Fibroblast of peridontal ligament (primary cell): ENCODE measurements around the gene HMX3.

Source experiments
- DNase-seq: peaks from one replicate; pipeline ENCODE4 v3.0.0-alpha.2; 2010; ENCODE audit errors: extremely low read depth

The HMX3 gene

GRCh38 chr10:123134343-123134914 is 1.3 kb upstream of the HMX3 start:
- no peak for DNase-seq

- DNase-seq, result no peak
These were observed 805 bp upstream of the HMX3 start for GRCh38 chr10:123134915-123135414.

- no peak for DNase-seq
These were observed 543 bp downstream of the HMX3 start for GRCh38 chr10:123136221-123136805.

- no peak for DNase-seq
These were observed 1.3 kb downstream of the HMX3 start for GRCh38 chr10:123136806-123137642.

- no peak for DNase-seq
These were observed 3.4 kb downstream of the HMX3 start for GRCh38 chr10:123139165-123139520.

- DNase-seq, result no peak
These were observed 3.9 kb downstream of the HMX3 start for GRCh38 chr10:123139521-123140163.

- no peak for DNase-seq
These were observed 4.6 kb downstream of the HMX3 start for GRCh38 chr10:123140164-123140982.

GRCh38 chr10:123140983-123141390 is 5.2 kb downstream of the HMX3 start:
- no peak for DNase-seq

GRCh38 chr10:123141791-123142700 is 6.3 kb downstream of the HMX3 start:
- DNase-seq, result no peak

- no peak for DNase-seq
These were observed 7.0 kb downstream of the HMX3 start for GRCh38 chr10:123142701-123143161.

GRCh38 chr10:123143162-123143824 is 7.5 kb downstream of the HMX3 start:
- no peak for DNase-seq

- no peak for DNase-seq
These were observed 8.0 kb downstream of the HMX3 start for GRCh38 chr10:123143825-123144168.

- DNase-seq, result no peak
These were observed 9.1 kb downstream of the HMX3 start for GRCh38 chr10:123144697-123145541.

GRCh38 chr10:123145542-123146012 is 9.8 kb downstream of the HMX3 start:
- DNase-seq, result no peak

- DNase-seq, result no peak
These were observed 10.5 kb downstream of the HMX3 start for GRCh38 chr10:123146013-123146893.

GRCh38 chr10:123146894-123147634 is 11.3 kb downstream of the HMX3 start:
- no peak for DNase-seq
